ENCODE data around the gene ARID1B. TPM values are rescaled to one million over a fixed set of nuclear protein-coding genes. Genes with fewer than 3 reads are reported as not detected.

The ARID1B gene
- total RNA-seq, 1 donor from 2014 or later, result 62.1 TPM

DNA sequence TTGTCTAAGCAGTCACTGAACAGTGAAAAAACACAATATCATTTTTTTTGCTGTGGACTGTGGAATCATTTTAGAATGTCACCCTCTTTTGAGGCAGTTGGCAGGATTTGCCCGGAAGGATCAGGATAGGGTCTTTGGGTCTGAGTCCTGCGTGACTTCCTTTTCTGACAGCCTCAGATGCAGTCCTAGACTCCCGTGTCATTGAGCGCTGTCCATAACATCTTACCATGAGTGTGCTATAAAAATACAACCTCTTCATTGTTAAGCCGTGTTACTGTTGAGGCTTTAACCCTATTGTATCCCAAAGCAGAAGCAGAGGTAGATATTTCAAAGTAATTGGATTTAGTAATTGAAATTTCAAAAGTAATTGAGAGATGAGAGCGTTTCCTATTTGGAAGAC is 30.6 kb downstream of the ARID1B start:
- no peak for DNase-seq (ENCODE audit: low spot score)
- Mint-ChIP-seq H3K4me1 (peaks cover 31% of the 10 kb centered on the region), H3K36me3 (peaks cover 1% of the 10 kb centered on the region), H3K27me3 (ENCODE audit: insufficient read depth, low read depth) (no peaks in the 10 kb centered on the region), H3K27ac (no peak overlapping the region), H3K4me3 (no peak overlapping the region), H3K9me3 (no peaks in the 10 kb centered on the region)
- Histone ChIP-seq H3K27ac (no peak overlapping the region), H3K4me2 (no peak overlapping the region), H3K4me1 (peaks cover 4% of the 10 kb centered on the region), H3K27me3 (no peaks in the 10 kb centered on the region), H3K79me2 (ENCODE audit: low read depth) (peaks cover 100% of the 10 kb centered on the region), H2AFZ (replicated peaks) (no peak overlapping the region), H3K36me3 (no peaks in the 10 kb centered on the region), H4K20me1 (ENCODE audit: low read depth) (peaks cover 88% of the 10 kb centered on the region), H3F3A (ENCODE audit: low read depth) (no peaks in the 10 kb centered on the region), H3K9ac (no peak overlapping the region), H3K9me3 (ENCODE audit: low read depth) (no peaks in the 10 kb centered on the region), H3K4me3 (no peak overlapping the region)
- TF ChIP-seq EZH2 (IDR thresholded peaks at IDR 0.05), result no peak
- TF ChIP-seq CTCF (IDR thresholded peaks at IDR 0.05), result no peak
- TF ChIP-seq EZH2phosphoT487 (IDR thresholded peaks at IDR 0.05), result no peak

GRCh38 chr6:156808287-156808686 is 31.1 kb downstream of the ARID1B start:
- no peaks in the 10 kb centered on the region for H3K9me3 ChIP-seq (ENCODE audit: low read depth)
- TF ChIP-seq CTCF (IDR thresholded peaks at IDR 0.05), result no peak
- no peak for TF ChIP-seq EZH2 (IDR thresholded peaks at IDR 0.05)
- no peak for TF ChIP-seq EZH2phosphoT487 (IDR thresholded peaks at IDR 0.05)
- no peak overlapping the region for H2AFZ ChIP-seq (replicated peaks)
- no peaks in the 10 kb centered on the region for H3K36me3 ChIP-seq
- Mint-ChIP-seq H3K4me3 (no peak overlapping the region), H3K4me1 (peaks cover 31% of the 10 kb centered on the region), H3K36me3 (peaks cover 1% of the 10 kb centered on the region), H3K9me3 (no peaks in the 10 kb centered on the region), H3K27ac (no peak overlapping the region), H3K27me3 (ENCODE audit: insufficient read depth, low read depth) (no peaks in the 10 kb centered on the region)
- no peak overlapping the region for H3K9ac ChIP-seq
- no peak for DNase-seq (ENCODE audit: low spot score)
- no peaks in the 10 kb centered on the region for H3F3A ChIP-seq (ENCODE audit: low read depth)
- H4K20me1 ChIP-seq (ENCODE audit: low read depth), result peaks cover 91% of the 10 kb centered on the region
- H3K4me1 ChIP-seq, result peaks cover 4% of the 10 kb centered on the region
- H3K4me2 ChIP-seq, result no peak overlapping the region
- H3K27ac ChIP-seq, result no peak overlapping the region
- H3K79me2 ChIP-seq (ENCODE audit: low read depth), result peaks cover 100% of the 10 kb centered on the region
- H3K4me3 ChIP-seq, result no peak overlapping the region
- H3K27me3 ChIP-seq, result no peaks in the 10 kb centered on the region

- Histone ChIP-seq H2AFZ (replicated peaks) (no peak overlapping the region), H3K4me1 (peaks cover 4% of the 10 kb centered on the region), H3K27me3 (no peaks in the 10 kb centered on the region), H3K4me2 (no peak overlapping the region), H4K20me1 (ENCODE audit: low read depth) (peaks cover 94% of the 10 kb centered on the region), H3K79me2 (ENCODE audit: low read depth) (peaks cover 100% of the 10 kb centered on the region), H3K4me3 (no peak overlapping the region), H3K9me3 (ENCODE audit: low read depth) (no peaks in the 10 kb centered on the region), H3K27ac (no peak overlapping the region), H3K9ac (no peak overlapping the region), H3F3A (ENCODE audit: low read depth) (no peaks in the 10 kb centered on the region), H3K36me3 (no peaks in the 10 kb centered on the region)
- H3K9me3 Mint-ChIP-seq, result no peaks in the 10 kb centered on the region
- TF ChIP-seq EZH2phosphoT487 (IDR thresholded peaks at IDR 0.05) (no peak), EZH2 (IDR thresholded peaks at IDR 0.05) (no peak), CTCF (IDR thresholded peaks at IDR 0.05) (no peak)
- no peak overlapping the region for H3K4me3 Mint-ChIP-seq
- H3K27ac Mint-ChIP-seq, result no peak overlapping the region
- H3K27me3 Mint-ChIP-seq (ENCODE audit: insufficient read depth, low read depth), result no peaks in the 10 kb centered on the region
- peaks cover 1% of the 10 kb centered on the region for H3K36me3 Mint-ChIP-seq
- DNase-seq (ENCODE audit: low spot score), result no peak
- peaks cover 34% of the 10 kb centered on the region for H3K4me1 Mint-ChIP-seq
These were observed 31.9 kb downstream of the ARID1B start for GRCh38 chr6:156809034-156809433.

Data from neural progenitor cell (in vitro differentiated cells).